IMR-90 (cell line): ENCODE measurements around the gene SPATA18. TPM values are rescaled to one million over a fixed set of nuclear protein-coding genes. Genes with fewer than 3 reads are reported as not detected.
A peak's percentile ranks its signal among the peaks of the same experiment; 100 is the strongest.

Experiments used
- ATAC-seq: fragments of 200-7000 bp; cut with Tn5 transposase; 2 replicates; pipeline ENCODE4 v1.9.1; 2020; ENCODE audit warnings: low read depth, mild to moderate bottlenecking, moderate library complexity
- BruUV-seq: library from RNA; stranded (reverse); fragments of 400-500 nt; replicated peaks from 2 replicates; lab custom pipeline; 2021; lab: Mats Ljungman, UMichigan
- CTCF ChIA-PET: fragments of 300-600 bp; formaldehyde crosslinking; extraction: SDS; loops from one replicate; lab custom pipeline; 2021; ENCODE audit warnings: antibody characterized with exemption; lab: Yijun Ruan, JAX
- POLR2A ChIA-PET: fragments of 300-600 bp; sonication (Branson Sonifier 250); formaldehyde crosslinking; loops from one replicate; lab custom pipeline; 2022; ENCODE audit warnings: antibody characterized with exemption; ENCODE audit not compliant: unreplicated experiment; lab: Charles Lee
- DNase-seq: peaks from one replicate; pipeline ENCODE4 v3.0.0; 2013
- H2AFZ ChIP-seq: replicated peaks from 2 replicates; pipeline ENCODE3; 2013; ENCODE audit warnings: low read length, mild to moderate bottlenecking; ENCODE audit not compliant: poor library complexity
- H2AK5ac ChIP-seq: 2 replicates; pipeline ENCODE4 v1.6.1; 2013; ENCODE audit warnings: low read depth, low read length, inconsistent platforms
- H2AK9ac ChIP-seq: replicated peaks from 2 replicates; pipeline ENCODE3; 2013; ENCODE audit warnings: mild to moderate bottlenecking, low read depth, low read length, moderate library complexity; ENCODE audit not compliant: poor library complexity
- H2BK120ac ChIP-seq: 2 replicates; pipeline ENCODE4 v1.6.1; 2013; ENCODE audit warnings: low read depth, low read length, inconsistent platforms
- H2BK15ac ChIP-seq: 3 replicates; pipeline ENCODE4 v1.6.1; 2013; ENCODE audit warnings: low read depth, low read length, inconsistent platforms
- H2BK20ac ChIP-seq: 2 replicates; pipeline ENCODE4 v1.6.1; 2013; ENCODE audit warnings: low read depth, mild to moderate bottlenecking, inconsistent platforms, low read length, moderate library complexity
- H2BK5ac ChIP-seq: 2 replicates; pipeline ENCODE4 v1.6.1; 2013; ENCODE audit warnings: mild to moderate bottlenecking, low read depth, low read length, inconsistent platforms; ENCODE audit not compliant: poor library complexity, severe bottlenecking
- H3K14ac ChIP-seq: replicated peaks from 2 replicates; pipeline ENCODE4 v1.6.1; 2013; ENCODE audit warnings: low read depth, low read length, inconsistent platforms
- H3K18ac ChIP-seq: 2 replicates; pipeline ENCODE4 v1.6.1; 2013; ENCODE audit warnings: low read depth, low read length, control low read depth
- H3K23ac ChIP-seq: 2 replicates; pipeline ENCODE4 v1.6.1; 2013; ENCODE audit warnings: low read depth, low read length, inconsistent platforms
- H3K27ac ChIP-seq: 2 replicates; pipeline ENCODE4 v1.5.1; 2013; ENCODE audit warnings: mild to moderate bottlenecking, control low read depth, low read length; ENCODE audit not compliant: insufficient read depth
- H3K27me3 ChIP-seq: 2 replicates; pipeline ENCODE4 v1.6.1; 2013; ENCODE audit warnings: low read length; ENCODE audit not compliant: control insufficient read depth, insufficient read depth
- H3K36me3 ChIP-seq: 2 replicates; pipeline ENCODE4 v1.6.1; 2013; ENCODE audit warnings: low read length, mixed read lengths; ENCODE audit not compliant: control insufficient read depth, insufficient read depth
- H3K4ac ChIP-seq: 2 replicates; pipeline ENCODE4 v1.6.1; 2013; ENCODE audit warnings: low read depth, low read length, inconsistent platforms
- H3K4me1 ChIP-seq: 2 replicates; pipeline ENCODE4 v1.6.1; 2013; ENCODE audit warnings: low read length, mixed read lengths; ENCODE audit not compliant: control insufficient read depth, insufficient read depth
- H3K4me2 ChIP-seq: 2 replicates; pipeline ENCODE4 v1.6.1; 2013; ENCODE audit warnings: low read depth, mild to moderate bottlenecking, control low read depth, low read length, moderate library complexity
- H3K4me3 ChIP-seq: 2 replicates; pipeline ENCODE4 v1.5.1; 2013; ENCODE audit warnings: low read depth, mild to moderate bottlenecking, control low read depth, low read length, moderate library complexity; ENCODE audit not compliant: insufficient read depth
- H3K56ac ChIP-seq: 2 replicates; pipeline ENCODE4 v1.6.1; 2013; ENCODE audit warnings: low read length, inconsistent platforms; ENCODE audit not compliant: insufficient read depth; ENCODE audit errors: extremely low read depth
- H3K79me1 ChIP-seq, 2 experiments: 2 replicates each; pipeline ENCODE4 v1.6.1; 2013; ENCODE audit warnings: low read length in 2 of 2, inconsistent platforms in 1 of 2, low read depth in 1 of 2
- H3K9ac ChIP-seq: 2 replicates; pipeline ENCODE4 v1.6.1; 2013; ENCODE audit warnings: low read depth, low read length, control low read depth
- H3K9me1 ChIP-seq: 2 replicates; pipeline ENCODE4 v1.6.1; 2013; ENCODE audit warnings: low read length, inconsistent platforms; ENCODE audit not compliant: insufficient read depth
- H3K9me3 ChIP-seq: 2 replicates; pipeline ENCODE4 v1.6.1; 2013; ENCODE audit warnings: low read length; ENCODE audit not compliant: control insufficient read depth, insufficient read depth
- H4K20me1 ChIP-seq: 2 replicates; pipeline ENCODE4 v1.6.1; 2013; ENCODE audit warnings: low read length, inconsistent platforms; ENCODE audit not compliant: insufficient read depth
- H4K5ac ChIP-seq: 2 replicates; pipeline ENCODE4 v1.6.1; 2013; ENCODE audit warnings: mild to moderate bottlenecking, low read depth, low read length, control low read depth
- H4K8ac ChIP-seq, 2 experiments: 2 replicates each; pipeline ENCODE4 v1.6.1; 2013; ENCODE audit warnings: low read depth in 2 of 2, low read length in 2 of 2, control low read depth in 1 of 2, inconsistent platforms in 1 of 2
- H4K91ac ChIP-seq: 2 replicates; pipeline ENCODE4 v1.6.1; 2013; ENCODE audit warnings: low read depth, low read length, inconsistent platforms; ENCODE audit not compliant: insufficient read depth
- CHD1 ChIP-seq: IDR thresholded peaks from 2 replicates; pipeline ENCODE4 v1.6.1; 2012; ENCODE audit warnings: low read depth, low read length, improper control_type of control experiment
- ELK1 ChIP-seq: fragments of 150-350 bp; IDR thresholded peaks from 2 replicates; pipeline ENCODE4 v1.6.1; 2016; ENCODE audit warnings: low read depth, mild to moderate bottlenecking, low read length, moderate library complexity, borderline replicate concordance
- MXI1 ChIP-seq: IDR thresholded peaks from 2 replicates; pipeline ENCODE4 v1.6.1; 2012; ENCODE audit warnings: low read depth, mild to moderate bottlenecking, low read length, moderate library complexity, borderline replicate concordance
- RFX5 ChIP-seq: IDR thresholded peaks from 2 replicates; pipeline ENCODE4 v1.8.0; 2012; ENCODE audit warnings: low read depth, mild to moderate bottlenecking, low read length, moderate library complexity
- dilution Hi-C: fragments of 300-500 bp; cut with HindIII; formaldehyde crosslinking; loops from one replicate; pipeline ENCODE4 v1.14.3; 2018; ENCODE audit warnings: low sequenced_read_pairs; ENCODE audit not compliant: unreplicated experiment
- in situ Hi-C: fragments of 300-500 bp; cut with MboI; formaldehyde crosslinking; loops from 3 replicates; pipeline ENCODE4 v1.14.3; 2019; ENCODE audit warnings: low sequenced_read_pairs, inconsistent platforms, mixed read lengths
- intact Hi-C: fragments of 100-400 bp; cut with micrococcal nuclease; formaldehyde crosslinking; loops from 2 replicates; pipeline ENCODE4 v1.10.0; 2022
- polyA plus RNA-seq, 3 experiments: library from polyadenylated mRNA; depleted of rRNA; stranded (reverse); fragments of >200 nt; gene quantifications; 2 replicates each; pipeline ENCODE4 v1.2.3, GENCODE V29; 2012; ENCODE audit warnings: low replicate concordance in 1 of 3
- total RNA-seq: library from RNA; depleted of rRNA; stranded (reverse); fragments of >200 nt; gene quantifications from 2 replicates; pipeline ENCODE4 v1.2.3, GENCODE V29; 2012

The SPATA18 gene
- total and polyA plus RNA-seq, 2 of the 4 experiments (the other 2 are of a cell fraction) = 3.0 to 4.7 TPM

DNA sequence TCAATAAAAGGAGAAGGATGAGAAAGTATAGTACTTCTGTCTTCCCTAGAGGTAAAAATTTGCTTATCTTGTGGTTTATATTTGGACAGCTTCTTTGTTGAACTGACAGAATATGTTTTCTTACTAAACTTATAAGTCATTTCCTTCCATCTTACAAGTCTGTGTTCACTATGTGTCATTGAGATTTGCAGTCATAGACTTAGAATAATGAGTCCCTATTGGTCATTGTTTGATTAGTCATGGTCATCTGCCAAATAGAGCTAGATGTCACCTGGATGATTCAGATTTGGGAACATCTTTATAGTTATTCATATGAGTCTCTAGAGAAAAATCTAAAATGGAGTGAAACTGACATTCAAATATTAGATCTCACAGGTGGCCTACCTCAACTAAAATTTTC lies 51.5 kb downstream of the SPATA18 start:
- no peak overlapping the region for H2BK120ac ChIP-seq
- H3K36me3 ChIP-seq = no peaks in the 10 kb centered on the region
- H3K27me3 ChIP-seq = peaks cover 7% of the 10 kb centered on the region
- no peak overlapping the region for H3K4me3 ChIP-seq
- H4K8ac ChIP-seq = no peak overlapping the region
- ATAC-seq (no peak), DNase-seq (peak; percentile 23)
- no peaks in the 10 kb centered on the region for H3K4me1 ChIP-seq
- ChIA-PET POLR2A (no interaction called here), CTCF (no interaction called here)
- H3K9me3 ChIP-seq = no peaks in the 10 kb centered on the region
- H2AK5ac ChIP-seq = no peak overlapping the region
- H4K20me1 ChIP-seq = no peaks in the 10 kb centered on the region
- no peak overlapping the region for H3K27ac ChIP-seq
- no peak overlapping the region for H3K56ac ChIP-seq
- intact Hi-C loops = no loop called here
- BruUV-seq = no TSS peak
- in situ Hi-C loops = no loop called here
- TF ChIP-seq CHD1 = no peak
- TF ChIP-seq ELK1 = no peak
- no peak for TF ChIP-seq MXI1
- no peak for TF ChIP-seq RFX5
- H3K9me1 ChIP-seq = no peaks in the 10 kb centered on the region
- H3K4ac ChIP-seq = no peak overlapping the region
- no peaks in the 10 kb centered on the region for H3K79me1 ChIP-seq
- no peak overlapping the region for H3K4me2 ChIP-seq
- H2AK9ac ChIP-seq = no peak overlapping the region
- H2BK20ac ChIP-seq = no peak overlapping the region
- H3K23ac ChIP-seq = no peak overlapping the region
- no peak overlapping the region for H3K9ac ChIP-seq
- H2AFZ ChIP-seq = no peak overlapping the region
- dilution Hi-C loops = no loop called here
- no peak overlapping the region for H2BK5ac ChIP-seq
- H2BK15ac ChIP-seq = no peak overlapping the region
- no peak overlapping the region for H4K5ac ChIP-seq
- H3K18ac ChIP-seq = no peak overlapping the region
- H3K14ac ChIP-seq = no peak overlapping the region
- no peak overlapping the region for H4K91ac ChIP-seq
